RWPE1 (cell line): Measurements from ENCODE around the gene HSPG2.
A peak's percentile ranks its signal among the peaks of the same experiment; 100 is the strongest.

Experiments
- CTCF ChIA-PET: fragments of 350-600 bp; sonication (Branson Sonifier 250); formaldehyde crosslinking; extraction: SDS; loops from one replicate; lab custom pipeline; 2021; lab: Yijun Ruan, JAX
- POLR2A ChIA-PET: fragments of 400-600 bp; formaldehyde crosslinking; extraction: SDS; loops from one replicate; lab custom pipeline; 2020; ENCODE audit warnings: antibody characterized with exemption; ENCODE audit not compliant: low non-redundant PET; lab: Yijun Ruan, JAX
- DNase-seq: peaks from one replicate; pipeline ENCODE4 v3.0.0; 2012; ENCODE audit warnings: low spot score
- H3K27ac ChIP-seq: fragments of 450-650 bp; 2 replicates; pipeline ENCODE4 v1.5.1; 2017
- TF ChIP-seq, protein P1 (sequence below): fragments of 450-650 bp; conservative IDR thresholded peaks from 2 replicates; pipeline ENCODE4 v1.5.1; 2017; ENCODE audit warnings: low read depth, mild to moderate bottlenecking

Gene HSPG2

DNA sequence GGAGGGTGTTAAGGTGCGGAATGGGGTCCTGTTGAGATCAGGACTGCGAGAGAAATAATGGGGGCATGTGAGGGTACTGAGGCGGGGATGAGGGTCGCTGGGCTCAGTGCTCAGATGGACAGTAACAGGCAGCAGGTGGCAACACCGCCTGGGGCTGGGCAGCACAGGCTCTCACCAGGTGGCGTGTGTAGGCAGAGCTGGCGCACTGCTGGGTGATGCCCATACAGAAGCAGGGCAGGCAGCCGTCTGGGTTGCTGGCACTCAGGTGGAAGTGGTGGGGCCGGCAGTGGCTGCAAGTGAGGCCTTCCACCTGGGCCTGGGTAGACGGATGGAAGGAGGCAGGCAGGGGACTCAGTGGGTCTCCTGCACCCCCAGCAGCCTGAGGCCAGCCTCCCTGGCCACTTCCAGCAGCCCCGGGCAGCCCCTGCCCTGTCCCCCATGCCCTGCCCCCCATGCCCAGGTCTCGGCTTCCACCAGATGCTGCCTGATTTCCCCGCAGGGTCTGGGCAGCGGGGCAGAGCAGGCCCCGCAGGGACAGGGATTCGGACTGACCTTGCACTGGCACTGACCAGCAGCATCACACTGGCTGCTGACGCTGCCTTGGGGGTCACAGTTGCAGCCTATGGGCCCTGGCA, 64.5 kb downstream of the HSPG2 start:
- H3K27ac ChIP-seq: peak overlapping the region; percentile 68
- TF ChIP-seq, protein P1, sequence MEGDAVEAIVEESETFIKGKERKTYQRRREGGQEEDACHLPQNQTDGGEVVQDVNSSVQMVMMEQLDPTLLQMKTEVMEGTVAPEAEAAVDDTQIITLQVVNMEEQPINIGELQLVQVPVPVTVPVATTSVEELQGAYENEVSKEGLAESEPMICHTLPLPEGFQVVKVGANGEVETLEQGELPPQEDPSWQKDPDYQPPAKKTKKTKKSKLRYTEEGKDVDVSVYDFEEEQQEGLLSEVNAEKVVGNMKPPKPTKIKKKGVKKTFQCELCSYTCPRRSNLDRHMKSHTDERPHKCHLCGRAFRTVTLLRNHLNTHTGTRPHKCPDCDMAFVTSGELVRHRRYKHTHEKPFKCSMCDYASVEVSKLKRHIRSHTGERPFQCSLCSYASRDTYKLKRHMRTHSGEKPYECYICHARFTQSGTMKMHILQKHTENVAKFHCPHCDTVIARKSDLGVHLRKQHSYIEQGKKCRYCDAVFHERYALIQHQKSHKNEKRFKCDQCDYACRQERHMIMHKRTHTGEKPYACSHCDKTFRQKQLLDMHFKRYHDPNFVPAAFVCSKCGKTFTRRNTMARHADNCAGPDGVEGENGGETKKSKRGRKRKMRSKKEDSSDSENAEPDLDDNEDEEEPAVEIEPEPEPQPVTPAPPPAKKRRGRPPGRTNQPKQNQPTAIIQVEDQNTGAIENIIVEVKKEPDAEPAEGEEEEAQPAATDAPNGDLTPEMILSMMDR: no peak
- POLR2A ChIA-PET: interaction anchor here (0.5 kb wide), 1 partner anchor 72 kb away, joined by 3 read pairs; no protein-coding TSS in a partner anchor
- no peak for DNase-seq
- CTCF ChIA-PET: interaction anchor here (0.9 kb wide), 1 partner anchor 67 kb away, joined by 4 read pairs; no protein-coding TSS in a partner anchor

DNA sequence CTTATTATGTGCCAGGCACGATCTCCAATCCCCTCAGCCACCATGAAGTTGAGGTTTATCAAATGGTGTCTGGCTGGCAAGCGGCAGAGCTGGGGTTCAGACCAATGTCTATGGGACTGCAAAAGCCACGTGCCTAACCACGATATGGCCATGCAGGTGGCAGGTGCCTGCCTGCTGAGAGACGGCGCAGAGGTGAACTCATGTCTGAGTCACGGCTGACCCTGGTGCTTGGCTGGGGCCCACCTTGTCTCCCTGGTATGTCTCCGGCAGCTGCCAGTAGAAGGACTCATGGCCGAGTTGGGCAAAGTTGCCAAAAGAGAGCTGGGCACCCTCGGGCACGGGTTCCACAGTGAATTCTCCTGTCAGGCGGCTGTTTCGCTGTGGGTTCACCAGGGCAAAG, 65.2 kb downstream of the HSPG2 start:
- CTCF ChIA-PET: interaction anchor here (0.7 to 0.9 kb wide), 2 partner anchors 68 to 1454 kb away, joined by 4 to 5 read pairs; no protein-coding TSS in a partner anchor
- TF ChIP-seq, protein P1: no peak
- H3K27ac ChIP-seq: peak overlapping the region; percentile 68
- DNase-seq: peak; percentile 87
- POLR2A ChIA-PET: no interaction called here

DNA sequence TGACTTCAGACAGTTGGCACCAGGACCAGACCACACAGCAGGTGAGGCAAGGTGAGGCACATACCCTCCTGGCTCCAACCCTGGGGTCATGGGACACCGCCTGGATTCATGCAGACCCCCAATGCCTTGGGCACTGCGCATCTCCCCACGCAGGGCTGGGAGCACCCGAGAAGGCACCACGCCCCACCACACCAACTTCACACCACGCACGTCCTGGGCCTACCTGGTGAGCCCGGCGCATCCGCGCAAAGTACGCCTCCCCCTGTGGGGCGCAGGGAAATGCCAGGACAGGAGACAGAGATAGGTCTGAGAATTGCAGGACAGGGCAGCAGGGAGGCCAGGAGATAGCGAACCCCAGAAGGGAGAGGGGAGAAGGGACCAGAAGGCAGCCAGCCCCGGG, 66.5 kb downstream of the HSPG2 start:
- TF ChIP-seq, protein P1: no peak
- ChIA-PET CTCF (no interaction called here), POLR2A (no interaction called here)
- DNase-seq: no peak
- H3K27ac ChIP-seq: peak overlapping the region; percentile 71

DNA sequence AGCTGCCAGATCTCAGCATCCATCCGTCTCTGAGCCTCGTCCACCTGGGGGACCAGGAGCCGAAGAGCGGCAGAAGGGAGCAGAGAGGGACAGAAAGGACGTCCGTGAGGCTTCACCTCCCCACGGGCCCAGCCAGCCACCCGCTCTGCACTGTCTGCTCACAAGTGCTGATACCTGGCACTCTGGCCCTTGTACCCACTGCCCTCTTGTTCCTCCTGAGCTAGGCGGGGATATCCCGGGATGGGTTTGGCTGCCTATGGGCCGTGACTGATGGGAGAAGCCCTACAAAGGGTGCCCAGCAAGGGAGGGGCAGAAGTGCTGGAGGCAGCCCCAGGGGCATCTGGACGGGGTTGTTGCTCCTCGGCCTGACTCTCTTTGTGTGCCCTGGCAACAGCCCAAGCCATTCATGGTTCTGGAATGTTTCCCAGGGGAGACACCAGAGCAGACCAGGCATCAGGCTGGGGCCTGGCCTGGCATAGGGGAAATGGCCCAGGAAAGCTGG, 67.4 kb downstream of the HSPG2 start:
- peak; percentile 96 for DNase-seq

DNA sequence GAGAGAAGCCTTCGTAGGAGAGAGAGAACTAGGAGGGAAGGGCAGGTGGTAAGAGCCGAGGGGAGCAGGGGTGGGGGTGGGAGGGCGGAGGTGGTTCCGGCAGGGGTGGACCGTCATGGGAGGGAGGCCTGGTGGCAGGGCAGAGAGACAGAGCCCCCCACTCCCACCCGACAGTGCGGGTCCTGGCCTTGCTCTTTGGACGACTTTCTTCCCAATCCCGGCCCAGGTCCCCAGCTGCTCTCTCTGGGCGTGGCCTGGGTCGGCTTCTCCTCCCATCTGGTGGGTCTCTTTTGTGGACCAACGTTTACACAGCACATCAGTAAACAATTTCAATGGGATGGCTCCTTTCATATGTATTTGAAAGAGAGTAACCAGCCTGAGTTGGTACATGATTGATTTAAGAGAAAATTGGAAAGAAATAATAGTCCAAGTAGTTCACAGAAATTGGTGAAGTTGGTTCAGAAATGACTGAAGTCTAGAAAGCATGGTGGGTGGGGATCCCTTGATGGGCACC, 68.1 kb downstream of the HSPG2 start:
- H3K27ac ChIP-seq: peak overlapping the region; percentile 71
- CTCF ChIA-PET: no interaction called here
- POLR2A ChIA-PET: no interaction called here
- DNase-seq: no peak
- TF ChIP-seq, protein P1: no peak

More for the DNA sequence above, 67.4 kb downstream of the HSPG2 start:
- TF ChIP-seq, protein P1: no peak
- peak overlapping the region; percentile 71 for H3K27ac ChIP-seq
- CTCF ChIA-PET: no interaction called here
- POLR2A ChIA-PET: no interaction called here

DNA sequence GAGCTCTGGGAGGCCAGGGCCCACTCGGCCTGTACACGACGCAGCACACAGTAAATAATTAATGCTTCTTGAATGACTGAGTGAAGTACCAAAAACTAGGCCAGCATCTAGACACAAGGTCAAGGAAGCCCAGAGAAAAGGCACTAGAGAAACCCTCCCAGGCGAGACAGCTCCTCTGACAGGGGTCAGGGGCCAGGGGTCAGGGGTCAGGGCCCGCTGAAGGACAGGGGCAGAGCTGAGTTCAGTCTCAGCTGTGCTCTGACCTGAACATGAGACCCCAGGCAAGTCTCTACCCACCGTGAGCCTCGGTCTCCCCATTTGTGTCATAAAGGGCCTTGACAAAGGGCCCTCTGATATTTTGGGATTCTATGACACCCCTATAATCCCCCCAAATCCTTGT, 68.6 kb downstream of the HSPG2 start:
- TF ChIP-seq, protein P1: no peak
- H3K27ac ChIP-seq: no peak overlapping the region
- CTCF ChIA-PET: no interaction called here
- POLR2A ChIA-PET: no interaction called here
- no peak for DNase-seq
